HG03159 (cell line): ENCODE results near the gene IGSF23.
"Not testable (repeated sequence)": the region's sequence is repeated elsewhere in the genome, so short reads cannot be mapped to it uniquely, and the experiment has no call there.

Experiments used
- ATAC-seq: cut with Tn5 transposase; IDR thresholded peaks from one replicate; pipeline ENCODE4 v1.9.1; 2021; ENCODE audit warnings: mild to moderate bottlenecking, moderate library complexity; ENCODE audit not compliant: unreplicated experiment

Gene IGSF23

DNA sequence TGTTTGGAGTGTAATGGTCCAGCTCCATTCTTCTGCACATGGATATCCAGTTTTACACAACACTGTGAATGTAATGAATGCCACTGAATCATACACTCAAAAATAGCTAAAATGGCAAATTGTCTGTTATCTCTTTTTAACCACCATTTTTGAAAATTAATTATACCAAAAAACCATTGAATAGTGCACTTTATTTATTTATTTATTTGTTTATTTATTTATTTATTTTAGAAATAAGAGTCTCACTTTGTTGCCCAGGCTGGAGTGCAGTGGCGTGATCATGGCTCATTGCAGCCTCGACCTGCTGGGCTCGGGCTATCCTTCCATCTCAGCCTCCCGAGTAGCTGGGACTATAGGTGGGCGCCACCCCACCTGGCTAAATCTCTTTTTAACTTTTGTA, 50.6 kb downstream of the IGSF23 start:
- ATAC-seq, result no peak

DNA sequence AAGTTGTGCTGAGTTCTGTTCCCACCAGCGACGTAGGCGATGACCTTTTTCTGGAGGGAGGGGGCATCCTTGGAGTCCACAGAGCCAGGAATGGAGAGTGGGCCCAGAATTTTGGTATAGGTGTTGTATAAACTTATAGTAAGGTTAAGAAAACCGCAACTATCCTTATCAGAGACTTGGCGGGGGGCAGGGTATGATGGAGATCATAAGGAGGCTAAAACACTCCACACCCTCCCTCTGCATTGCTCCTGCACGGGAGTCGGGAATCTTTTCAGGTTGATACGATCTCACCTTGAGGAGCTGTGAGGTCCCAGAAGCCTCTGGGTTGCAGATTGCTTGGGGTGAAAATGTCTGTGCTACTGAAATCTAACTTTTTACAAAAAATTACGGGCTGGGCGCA, 51.6 kb downstream of the IGSF23 start:
- no peak for ATAC-seq

DNA sequence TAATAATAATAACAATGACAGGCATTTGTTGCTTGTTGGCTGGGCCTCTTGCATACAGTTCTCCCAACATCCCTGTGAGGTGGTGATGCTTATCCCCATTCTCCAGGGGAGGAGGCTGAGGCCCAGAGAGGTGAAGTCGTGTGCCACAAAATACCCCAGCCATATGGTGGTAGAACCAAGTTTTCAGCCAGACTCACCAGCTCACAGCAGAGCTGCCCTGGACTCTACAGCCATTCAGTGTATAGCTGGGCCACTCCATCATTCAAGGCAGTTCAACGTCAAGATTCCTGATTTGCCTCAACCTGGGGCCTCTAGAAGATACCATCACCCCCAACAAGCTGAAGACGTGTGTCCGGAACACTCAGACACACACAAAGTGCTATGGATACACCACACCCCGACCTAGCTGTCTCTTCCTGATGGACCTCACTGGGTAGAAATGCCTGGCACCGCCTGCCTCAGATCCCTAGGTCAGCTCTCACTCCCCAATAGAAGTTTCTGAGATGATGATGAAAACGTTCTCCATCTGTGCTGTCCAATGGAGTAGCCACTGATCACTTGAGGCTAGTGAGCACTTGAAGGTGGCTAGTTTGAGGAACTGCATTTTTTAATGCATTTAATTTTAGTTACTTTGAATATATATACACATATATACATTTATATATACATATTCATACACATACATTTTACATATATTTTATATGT, 53.6 kb downstream of the IGSF23 start:
- ATAC-seq, result no peak

DNA sequence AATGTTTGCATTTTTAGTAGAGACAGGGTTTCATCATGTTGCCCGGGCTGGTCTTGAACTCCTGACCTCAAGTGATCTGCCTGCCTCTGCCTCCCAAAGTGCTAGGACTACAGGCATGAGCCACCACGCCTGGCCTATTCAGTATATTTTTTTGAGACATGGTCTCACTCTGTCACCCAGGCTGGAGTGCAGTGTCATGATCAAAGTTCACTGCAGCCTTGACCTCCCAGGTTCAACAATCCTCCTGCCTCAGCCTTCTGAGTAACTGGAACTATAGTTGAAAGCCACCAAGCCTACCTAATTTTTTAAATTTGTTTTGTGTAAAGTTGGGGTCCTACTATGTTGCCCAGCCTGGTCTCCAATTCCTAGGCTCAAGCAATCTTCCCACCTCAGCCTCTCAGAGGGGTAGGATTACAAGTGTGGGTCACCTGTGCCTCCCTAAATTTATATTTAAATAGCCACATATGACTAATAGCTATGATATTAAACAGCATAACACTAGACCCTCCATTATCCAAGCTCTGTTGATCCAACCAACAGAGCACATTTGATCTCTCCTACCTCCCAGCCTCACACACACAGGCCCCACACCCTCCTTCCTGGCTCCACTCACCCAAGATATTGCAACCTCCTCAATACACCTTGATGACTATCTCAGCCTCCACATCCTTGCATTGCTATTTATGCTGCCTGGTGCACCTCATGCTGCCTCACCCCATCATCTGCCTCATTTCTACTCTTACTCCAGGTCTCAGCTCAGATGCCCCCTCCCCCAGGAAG, 55.8 kb downstream of the IGSF23 start:
- no peak for ATAC-seq

DNA sequence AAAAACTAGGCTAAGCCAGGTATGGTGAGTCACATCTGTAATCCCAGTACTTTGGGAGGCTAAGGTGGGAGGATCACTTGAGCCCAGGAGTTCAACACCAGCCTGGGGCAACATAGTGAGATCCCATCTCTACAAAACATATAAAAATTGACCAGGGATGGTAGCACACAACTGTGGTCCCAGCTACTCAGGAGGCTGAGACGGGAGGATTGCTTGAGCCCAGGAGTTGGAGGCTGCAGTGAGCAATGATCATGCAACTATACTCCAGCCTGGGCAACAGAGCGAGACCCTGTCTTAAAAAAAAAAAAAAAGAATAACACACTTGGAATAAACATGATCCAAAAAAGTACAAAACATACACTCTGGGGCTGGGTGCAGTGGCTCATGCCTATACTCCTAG, 56.7 kb downstream of the IGSF23 start:
- not testable (repeated sequence) for ATAC-seq

DNA sequence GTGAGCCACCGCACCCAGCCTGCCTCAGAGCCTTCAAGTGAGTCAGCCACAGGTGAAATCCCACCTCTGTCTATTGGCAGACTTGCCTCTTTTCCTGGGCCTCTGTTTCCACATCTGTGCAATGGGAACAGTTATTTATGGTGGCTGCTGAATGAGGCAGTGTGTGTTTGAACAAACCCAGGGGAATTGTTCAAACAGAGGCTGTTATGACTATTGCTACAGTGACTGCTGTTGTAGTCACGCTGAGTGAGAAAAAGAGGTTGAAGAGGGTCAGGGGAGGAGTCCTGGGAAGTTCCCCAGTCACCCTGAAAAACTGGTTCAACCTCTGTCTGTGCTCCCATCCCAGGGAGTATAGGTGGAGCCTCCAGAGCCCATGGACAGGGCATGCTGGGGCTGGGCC, 58.0 kb downstream of the IGSF23 start, which contains the start of gene CEACAM19:
TSS of gene CEACAM19 (plus strand) at position 83 of the 400 bp plus-strand sequence. CDS start 450 bp downstream, outside the sequence.
- no peak for ATAC-seq

DNA sequence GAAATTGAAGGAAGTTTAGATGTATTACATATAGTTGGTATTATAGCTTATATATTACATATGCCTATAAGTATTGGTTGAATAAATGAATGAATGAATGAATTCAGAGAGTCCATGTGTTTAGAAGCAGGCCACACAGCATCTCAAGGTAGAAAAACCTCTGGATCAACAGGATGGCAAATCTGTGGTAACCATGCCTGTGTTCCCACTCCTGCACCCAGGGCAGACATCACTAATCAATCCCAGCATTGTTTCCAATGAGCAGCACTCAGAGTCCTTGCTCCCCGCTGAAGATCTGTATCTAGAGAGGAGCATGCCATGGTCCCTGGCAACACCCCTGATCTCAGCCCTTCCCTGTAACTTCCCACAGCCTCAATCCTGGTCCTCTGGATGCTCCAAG, 58.9 kb downstream of the IGSF23 start:
- ATAC-seq, result no peak

DNA sequence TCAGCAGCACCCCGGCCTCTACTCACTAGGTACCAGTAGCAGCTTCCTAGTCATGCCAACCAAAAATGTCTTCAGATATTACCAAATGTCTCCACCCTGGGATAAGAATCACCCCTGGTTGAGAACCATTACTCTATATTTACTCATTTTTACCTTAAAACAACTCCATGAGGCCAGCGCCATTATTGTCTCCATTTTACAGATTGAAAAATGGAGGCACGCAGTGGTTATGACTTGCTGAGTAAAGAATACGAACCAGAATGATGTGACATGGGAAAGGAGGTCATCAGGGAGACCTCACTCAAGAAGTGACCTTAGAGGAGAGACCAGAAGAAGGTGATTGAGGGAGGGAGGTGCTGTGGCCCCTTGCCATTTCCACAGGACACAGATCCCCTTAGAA, 60.1 kb downstream of the IGSF23 start:
- ATAC-seq, result no peak

DNA sequence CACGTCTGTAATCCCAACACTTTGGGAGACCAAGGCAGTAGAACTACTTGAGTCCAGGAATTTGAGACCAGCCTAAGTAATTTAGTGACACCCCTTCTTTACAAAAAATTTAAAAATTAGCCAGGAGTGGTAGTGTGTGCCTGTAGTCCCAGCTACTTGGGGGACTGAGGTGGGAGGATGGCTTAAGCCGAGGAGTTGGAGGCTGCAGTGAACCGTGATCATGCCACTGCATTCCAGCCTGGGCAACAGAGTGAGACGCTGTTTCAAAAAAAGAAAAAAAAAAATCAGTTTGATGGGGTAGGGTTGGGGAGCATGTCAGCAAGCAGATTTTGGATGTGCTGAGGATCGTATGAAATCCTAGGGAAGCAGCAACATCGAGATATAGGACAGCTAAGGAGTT, 62.2 kb downstream of the IGSF23 start:
- ATAC-seq, result no peak

DNA sequence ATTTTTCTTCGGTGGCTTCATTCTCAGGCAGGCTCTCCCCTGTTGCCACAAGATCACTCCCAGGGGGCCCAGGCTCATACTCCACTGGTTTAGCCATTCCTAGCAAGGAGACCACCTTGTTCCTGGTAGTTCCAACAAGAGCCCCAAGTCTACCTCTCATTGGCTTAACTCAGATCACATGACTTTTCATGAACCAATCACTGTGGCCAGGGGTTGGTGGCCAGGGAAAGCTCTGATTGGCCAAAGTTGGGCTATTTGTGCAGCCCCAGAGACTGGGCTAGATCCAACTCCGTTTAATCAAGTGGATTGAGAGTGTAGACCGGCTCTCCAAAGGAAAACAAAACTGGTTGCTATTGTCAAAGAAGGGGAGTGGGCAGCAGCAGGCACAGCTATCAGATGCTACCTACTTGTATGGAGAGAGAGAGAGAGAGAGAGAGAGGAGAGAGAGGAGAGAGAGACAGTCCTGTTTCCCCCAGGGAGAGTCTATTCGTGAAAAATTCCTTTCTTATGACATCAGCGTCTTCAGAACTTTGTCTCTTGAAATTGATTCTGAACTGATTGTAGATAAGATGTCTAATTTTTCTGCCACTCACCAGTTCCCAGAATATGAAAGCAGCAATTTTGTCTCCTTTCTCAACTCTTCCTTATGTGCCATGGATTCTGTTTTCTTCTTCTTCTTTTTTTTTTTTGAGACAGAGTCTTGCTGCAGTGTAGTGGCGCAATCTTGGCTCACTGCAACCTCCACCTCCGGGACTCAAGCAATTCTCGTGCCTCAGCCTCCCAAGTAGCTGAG, 63.9 kb downstream of the IGSF23 start:
- no peak for ATAC-seq

DNA sequence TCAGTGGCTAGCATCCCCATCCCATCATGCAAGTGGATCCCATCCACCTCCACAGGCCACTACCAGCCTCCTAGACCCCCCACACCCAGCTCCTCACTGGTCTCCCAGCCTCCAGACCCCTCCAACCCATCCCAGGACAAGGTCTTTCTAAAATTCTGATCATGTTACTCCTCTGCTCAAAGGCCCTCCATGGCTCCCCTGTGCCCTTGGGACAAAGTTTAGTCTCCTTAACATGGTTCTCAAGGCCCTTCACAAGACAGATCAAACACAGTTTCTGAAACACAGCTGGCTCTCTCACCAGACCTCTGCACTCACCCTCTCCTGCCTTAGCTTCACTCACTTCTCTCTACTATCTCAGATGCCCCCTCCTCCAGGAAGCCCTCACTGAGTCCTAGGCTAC, 67.2 kb downstream of the IGSF23 start:
- no peak for ATAC-seq

DNA sequence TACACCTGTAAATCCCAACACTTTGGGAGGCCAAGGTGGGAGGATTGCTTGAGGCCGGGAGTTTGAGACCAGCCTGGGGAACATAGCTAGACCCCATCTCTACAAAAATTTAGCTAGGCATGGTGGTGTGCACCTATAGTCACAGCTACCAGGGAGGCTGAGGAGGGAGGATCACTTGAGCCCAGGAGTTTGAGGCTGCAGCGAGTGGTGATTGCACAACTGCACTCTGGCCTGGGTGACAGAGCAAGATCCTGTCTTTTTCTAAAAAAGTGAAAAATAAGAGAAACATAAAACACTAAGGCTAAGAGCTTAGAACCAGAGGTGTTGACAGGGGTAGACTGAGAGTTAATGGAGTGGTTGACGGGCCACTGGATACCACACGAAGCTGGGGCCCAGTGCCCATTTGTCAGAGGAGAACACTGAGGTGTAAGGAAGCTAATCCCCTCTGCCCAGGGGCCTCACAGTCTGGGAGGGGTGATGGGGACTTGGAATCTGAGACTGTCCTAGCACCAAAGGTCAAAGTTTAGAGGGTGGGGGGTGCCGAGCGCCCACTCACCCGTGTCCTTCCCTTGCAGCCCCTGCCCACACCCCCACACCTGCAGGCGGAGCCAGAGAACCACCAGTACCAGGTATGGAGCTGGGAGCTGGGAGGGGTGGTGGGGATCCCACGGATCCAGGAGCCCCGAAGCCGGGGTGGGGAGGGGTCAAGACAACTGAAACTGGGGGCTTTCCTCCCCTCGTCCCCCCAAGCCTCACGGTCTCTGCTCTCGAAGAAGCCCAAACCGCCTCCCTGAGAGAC, 68.8 kb downstream of the IGSF23 start:
- ATAC-seq, result no peak

DNA sequence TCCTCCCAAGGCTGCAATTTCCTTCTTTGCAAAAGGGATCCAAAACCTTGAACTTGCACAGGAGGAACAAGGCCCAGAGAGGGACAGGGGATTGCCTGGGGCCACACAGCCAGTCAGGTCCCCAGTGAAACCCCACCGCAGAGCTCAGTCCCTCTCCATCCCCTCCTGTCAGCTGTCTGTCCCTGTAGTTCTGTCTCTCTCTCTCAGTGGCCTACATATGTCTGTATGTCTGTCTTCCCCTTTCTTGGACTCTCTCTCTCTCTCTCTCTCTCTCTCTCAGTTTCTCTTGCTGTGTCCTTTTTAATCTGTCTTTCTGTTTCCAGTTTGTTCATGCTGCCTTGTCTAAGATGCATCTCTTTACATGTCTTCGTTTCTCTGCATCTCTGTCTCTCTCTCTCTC, 69.4 kb downstream of the IGSF23 start:
- ATAC-seq, result no peak

DNA sequence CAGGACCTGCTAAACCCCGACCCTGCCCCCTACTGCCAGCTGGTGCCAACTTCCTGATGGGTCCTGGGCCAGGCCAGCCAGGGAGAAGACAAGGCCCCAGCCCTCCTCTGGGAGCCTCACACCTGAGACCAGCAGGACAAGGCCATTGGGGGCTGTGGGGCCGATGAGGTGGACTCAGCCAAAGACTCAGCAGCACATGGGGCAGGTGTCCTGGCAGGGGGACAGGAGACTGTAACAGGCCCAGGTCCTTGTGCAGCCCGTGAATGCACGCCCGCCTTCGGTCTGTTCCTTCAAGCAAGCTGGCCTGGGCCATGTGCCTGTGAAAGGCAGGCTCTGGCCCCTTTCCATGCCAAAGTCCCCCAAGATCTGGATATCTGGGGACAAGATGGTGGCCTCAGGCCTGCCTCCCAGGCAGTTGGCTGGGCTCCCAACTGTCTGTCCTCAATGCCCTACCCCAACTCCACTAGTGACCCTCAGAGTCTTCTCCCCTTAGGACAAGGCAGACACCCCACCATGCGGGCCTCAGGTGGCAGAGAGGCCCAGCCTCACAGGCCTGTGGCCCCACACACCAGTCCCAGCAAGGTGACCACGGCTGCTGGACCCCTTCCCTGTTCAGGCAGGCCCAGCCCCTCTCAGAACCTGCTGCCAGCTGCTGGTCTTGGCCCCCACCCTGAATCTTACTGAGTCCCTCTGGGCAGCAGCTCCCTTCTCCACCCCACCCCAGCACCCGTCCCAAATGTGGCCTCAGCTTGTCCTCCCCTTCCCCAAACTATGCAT, 70.3 kb downstream of the IGSF23 start:
- ATAC-seq, result no peak

DNA sequence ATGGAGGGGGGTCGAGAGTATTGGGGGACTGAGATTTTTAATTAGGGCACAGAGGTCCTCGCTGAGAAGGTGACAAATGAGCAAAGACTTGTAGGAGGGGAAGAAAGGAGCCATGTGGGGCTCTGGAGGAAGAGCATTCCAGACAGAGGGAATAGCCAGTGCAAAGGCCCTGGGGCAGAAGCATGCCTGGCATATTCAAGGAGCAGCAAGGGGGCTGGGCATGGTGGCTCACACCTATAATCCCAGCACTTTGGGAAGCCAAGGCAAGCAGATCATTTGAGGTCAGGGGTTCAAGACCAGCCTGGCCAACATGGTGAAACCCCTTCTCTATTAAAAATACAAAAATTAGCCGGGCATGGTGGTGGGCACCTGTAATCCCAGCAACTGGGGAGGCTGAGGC, 71.0 kb downstream of the IGSF23 start:
- ATAC-seq, result not testable (repeated sequence)

DNA sequence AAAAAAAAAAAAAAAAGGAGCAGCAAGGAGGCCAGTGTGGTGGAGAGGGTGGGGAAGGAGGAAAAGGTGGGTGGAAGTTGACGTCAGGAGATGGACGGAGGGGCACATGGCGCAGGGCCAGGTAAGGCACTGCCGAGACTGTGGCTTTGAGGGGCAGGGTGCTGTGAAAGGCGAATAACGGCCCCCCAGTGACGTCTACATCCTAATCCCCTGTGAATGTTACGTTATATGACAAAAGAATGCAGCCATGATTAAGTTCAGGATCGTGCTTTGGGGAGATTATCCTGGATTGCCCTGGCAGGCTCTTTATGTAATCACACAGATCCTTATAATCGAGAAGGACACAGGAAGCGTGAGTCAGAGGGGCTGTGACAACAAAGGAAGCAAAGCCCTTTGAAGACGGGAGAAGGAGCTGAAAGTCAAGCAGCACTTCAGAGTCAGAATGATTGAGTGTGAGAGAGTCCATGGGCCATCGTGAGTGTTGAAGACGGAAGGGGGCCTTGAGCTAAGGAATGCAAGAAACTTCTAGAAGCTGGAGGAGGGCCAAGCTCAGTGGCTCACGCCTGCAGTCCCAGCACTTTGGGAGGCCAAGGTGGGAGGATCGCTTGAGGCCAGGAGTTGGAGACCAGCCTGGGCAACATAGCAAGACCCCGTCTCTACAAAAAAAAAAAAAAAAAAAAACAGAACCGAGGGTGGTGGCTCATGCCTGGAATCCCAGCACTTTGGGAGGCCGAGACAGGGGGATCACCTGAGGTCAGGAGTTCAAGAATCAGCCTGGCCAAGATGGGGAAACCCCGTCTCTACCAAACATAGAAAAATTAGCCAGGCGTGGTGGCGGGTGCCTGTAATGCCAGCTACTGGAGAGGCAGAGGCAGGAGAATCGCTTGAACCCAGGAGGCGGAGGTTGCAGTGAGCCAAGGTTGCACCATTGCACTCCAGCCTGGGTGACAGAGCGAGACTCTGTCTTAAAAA, 71.8 kb downstream of the IGSF23 start:
- ATAC-seq, result no peak

DNA sequence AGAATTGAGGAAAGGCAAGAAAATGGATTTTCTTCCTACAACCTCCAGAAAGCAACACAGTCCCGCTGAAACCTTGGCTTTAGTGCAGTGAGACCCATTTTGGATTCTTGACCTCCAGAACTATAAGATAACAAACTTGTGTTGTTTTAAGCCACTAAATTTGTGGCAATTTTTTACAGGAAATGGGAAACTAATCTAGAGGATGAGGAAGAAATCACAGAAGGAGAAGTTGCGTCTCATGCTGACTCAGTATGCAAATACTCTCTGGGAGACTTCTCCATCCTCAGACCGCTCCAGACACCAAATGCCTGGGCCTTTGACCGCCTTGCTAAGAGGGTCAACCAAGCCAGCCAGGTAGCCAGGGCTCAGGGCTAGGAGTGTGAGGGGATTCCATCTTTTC, 72.5 kb downstream of the IGSF23 start:
- ATAC-seq, result no peak
